Astrocyte of the hippocampus (primary cell): ENCODE data around the gene ARL2BP.
A peak's percentile ranks its signal among the peaks of the same experiment; 100 is the strongest.

Experiments used
- DNase-seq: peaks from one replicate; pipeline ENCODE4 v3.0.0; 2011; ENCODE audit warnings: low read depth, low spot score

The ARL2BP gene

DNA sequence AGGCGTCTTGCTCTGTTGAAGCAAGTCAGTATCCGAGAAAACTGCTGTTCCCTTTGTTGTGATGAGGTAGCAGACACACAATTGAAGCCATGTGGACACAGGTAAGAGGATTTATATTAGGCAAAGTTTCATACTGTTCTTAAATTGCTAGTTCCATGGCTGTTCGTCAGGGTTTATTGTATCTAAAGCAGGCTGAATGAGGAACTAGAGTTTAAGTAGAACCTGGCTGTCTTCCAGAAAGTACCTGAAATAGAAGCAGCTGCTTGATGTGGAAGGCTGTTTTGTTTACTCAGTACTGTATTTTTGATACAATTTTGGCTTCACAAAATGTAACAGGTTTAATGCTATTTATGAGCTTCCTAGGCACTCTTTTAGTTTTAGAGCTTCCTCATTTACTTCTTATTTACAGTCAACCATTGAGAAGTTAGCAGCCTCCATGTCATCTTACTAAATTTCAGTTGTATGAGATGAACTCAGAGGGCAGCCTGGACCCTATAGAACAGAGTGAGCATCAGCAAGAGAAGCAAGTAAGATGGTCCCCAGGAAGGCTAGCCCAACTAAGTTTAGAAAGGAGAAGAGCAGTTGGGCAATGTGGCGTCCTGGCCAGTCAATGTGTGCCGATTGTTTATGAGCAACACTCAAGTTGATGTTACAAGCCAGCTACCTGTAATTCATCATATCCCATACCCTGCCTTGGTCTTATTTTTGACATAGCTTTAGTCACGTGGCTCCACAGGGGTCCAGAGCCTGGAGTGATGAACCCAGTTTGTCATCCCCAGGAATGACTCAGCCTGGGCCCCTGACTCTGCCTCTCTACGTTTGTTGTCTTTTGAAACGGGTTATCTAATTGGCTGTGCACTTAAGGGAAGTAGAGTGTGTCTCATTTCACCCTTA, 9.7 kb upstream of the ARL2BP start:
- peak; percentile 48 for DNase-seq

DNA sequence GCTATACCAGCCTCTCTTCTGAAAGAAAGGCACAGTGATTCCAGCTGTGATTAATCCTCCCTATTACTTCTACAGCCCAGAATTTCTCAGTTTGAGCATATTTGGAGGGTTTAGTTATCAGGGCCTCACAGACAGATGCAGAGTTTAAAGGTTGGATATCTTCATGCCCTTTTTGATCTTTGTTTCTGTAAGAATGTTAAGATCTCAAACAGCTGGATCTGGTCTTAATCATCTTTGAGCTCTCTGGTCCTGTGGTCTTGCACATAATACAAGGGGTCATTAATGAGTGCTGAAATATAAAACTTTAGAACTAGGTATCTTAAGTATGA, 9.1 kb upstream of the ARL2BP start:
- DNase-seq = no peak

DNA sequence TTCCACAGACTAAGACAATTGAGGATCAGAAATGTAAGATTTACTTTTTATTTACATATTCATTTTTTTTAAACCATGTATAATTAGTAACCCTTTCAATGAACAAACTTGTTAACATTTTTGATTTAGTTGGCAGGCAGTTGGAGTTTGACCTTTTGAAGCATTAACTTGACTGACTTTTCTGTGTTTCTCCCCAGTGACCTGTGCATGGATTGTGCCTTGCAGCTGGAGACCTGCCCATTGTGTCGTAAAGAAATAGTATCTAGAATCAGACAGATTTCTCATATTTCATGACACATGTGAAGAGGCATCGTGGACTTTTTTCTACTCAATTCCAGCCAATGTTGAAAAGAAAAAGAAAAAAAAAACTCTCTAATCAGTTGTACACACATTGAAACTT, 6.4 kb upstream of the ARL2BP start:
- no peak for DNase-seq

DNA sequence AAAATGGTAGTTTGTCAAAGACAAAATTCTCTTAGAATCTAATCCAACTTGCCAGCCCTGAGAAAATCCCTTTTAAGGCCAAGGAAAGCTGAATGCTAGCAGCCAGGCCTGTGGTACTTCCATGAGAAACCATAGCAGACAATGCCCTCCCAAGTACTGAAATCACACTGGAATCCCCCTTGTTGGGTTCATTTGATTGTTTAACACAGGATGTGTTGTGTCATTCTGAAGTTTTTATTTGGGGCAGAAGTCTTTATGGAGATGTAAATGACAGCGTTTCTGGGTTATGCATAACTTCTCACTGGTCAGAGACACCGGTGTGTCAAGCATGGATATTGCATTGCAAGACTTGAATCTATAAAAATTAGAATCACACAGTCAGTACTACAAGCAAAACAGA, 6.0 kb upstream of the ARL2BP start:
- DNase-seq = no peak

DNA sequence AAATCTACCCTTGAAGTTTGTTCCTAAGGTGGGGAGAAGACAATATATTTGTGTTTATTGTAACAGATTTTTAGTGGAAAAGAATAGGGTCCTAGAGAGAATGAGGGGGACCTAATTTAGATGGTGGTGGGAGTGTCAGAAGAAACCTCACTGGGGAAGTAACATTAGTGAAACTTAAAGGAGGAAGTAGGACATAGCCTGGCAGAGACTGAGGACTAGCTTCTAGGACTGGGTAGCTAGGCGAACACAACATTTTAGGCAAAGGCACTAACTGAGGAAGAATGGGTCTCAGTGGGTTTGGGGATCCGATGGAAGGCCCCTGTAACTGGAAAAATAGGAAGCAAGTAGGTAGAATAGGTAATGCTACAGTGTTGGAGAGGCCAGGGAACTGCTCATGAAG, 4.2 kb upstream of the ARL2BP start:
- no peak for DNase-seq

DNA sequence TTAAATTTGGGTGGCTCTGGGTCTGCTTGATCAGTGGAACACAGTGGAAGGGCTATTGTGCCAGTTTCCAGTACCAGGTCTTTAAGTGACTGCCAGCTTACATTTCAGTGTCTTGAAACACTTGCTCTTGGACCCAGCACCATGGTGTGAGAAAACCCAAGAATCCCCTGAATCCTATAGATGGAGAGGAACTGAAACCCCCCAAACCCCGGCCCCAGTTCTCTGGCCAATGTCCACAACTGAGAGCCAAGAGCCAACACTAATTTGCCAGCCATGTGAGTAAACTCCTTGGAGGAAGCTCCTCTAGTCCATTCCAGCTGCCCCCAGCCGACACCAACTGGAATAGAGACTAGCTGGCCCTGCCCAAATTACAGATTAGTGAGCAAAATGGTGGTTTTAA, 2.4 kb upstream of the ARL2BP start:
- no peak for DNase-seq

DNA sequence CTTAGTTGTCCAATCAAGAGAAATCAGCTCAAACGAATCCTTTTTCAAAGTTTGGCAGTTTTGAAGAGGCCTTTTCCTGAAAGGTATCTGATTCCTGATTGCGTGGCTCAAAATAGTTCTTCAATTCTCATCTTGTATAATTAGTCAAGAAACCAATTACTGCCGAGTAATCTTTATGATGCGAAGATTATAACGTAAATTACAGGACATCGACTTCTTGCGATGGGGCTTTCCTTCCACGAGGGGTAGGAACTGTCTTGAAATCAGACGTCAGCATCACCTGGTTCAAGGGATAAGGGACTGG, 644 bp upstream of the ARL2BP start:
- DNase-seq = no peak

DNA sequence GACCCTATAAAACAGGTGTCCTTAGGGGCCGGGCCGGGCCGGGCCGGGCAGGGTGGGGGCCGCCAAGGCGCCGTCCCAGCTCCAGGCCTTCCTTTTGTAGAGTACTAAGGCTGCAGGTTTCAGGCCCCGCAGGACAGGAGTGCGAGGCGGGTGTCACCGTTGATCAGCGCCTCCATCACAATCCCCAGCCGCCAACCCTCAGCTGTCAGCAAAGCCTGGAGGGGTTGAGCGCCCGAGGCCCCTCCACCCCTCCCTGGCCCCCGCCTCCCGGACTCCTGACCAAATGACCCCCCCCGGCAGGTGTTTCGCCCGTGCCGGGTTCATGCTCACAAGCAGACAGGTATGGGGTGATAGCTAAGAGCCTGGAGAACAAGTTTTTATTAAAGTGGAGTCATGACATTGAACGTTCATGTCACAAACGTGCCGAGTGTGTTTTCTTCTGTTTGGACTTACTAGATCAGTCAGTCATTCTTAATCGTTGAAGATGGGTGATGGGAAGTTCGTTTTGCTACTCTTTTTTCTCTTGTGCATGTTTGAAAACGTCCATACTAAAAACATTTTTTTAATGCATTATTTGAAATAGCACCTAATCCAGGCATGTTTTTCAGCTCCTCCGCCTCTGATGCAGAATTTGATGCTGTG, 534 bp downstream of the ARL2BP start:
- peak; percentile 19 for DNase-seq

DNA sequence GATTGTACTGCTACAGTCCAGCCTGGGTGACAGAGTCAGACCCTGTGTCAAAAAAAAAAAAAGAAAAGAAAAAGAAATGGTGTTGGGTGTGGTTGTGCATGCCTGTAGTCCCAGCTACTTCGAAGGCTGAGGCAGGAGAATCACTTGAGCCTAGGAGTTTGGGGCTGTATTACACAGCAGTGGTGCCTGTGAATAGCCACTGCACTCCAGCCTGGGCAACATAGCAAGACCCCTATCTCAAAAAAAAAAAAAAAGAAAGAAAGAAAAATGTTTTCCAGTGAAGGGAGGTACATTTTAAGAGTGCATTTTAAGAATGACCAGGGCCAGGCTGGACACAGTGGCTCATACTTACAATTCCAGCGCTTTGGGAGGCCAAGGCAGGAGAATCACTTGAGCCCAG, 6.3 kb downstream of the ARL2BP start:
- DNase-seq = no peak

DNA sequence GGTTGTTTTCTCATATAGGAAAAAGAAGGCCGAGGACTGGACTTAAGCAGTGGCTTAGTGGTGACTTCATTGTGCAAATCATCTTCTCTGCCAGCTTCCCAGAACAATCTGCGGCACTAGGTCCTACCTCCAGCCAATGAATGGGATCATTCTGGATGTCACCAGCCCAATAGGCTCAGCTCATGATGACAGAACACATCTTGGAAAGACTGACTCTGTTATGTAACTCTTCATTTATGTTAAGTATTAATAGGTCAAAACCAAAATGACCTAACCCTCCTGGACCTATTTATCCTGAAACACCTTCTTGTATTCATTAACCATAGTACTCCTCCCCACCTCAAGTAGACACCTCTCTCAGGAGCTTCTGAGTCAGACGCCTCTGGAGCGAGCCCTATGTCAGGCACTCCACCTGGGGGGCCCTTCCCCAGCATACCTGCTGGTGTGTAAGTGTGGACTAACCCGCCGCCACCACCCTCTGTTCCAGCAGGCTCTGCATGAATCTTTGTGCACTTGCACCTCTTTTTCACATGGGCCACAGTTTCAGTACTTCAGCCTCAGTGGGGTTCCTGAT, 7.2 kb downstream of the ARL2BP start:
- DNase-seq = no peak

DNA sequence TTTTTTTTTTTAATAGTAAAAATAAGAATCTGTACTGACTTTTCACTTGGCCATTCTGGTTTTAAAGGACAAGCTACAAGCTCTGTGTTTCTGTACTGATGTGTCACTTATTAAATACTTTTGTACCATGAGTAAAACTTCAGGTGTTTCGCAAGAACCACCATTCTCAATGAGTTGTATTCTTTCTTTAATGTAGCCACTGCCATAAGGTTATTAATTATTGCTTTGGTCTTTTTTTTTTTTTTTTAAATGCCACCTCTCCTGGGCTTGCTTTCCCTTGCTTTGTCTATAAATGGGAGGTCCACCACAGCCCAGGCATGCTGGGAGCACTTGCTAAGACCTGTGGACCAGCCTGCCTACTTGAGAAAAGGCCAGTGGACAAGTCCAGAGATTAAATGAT, 8.4 kb downstream of the ARL2BP start:
- DNase-seq = no peak

DNA sequence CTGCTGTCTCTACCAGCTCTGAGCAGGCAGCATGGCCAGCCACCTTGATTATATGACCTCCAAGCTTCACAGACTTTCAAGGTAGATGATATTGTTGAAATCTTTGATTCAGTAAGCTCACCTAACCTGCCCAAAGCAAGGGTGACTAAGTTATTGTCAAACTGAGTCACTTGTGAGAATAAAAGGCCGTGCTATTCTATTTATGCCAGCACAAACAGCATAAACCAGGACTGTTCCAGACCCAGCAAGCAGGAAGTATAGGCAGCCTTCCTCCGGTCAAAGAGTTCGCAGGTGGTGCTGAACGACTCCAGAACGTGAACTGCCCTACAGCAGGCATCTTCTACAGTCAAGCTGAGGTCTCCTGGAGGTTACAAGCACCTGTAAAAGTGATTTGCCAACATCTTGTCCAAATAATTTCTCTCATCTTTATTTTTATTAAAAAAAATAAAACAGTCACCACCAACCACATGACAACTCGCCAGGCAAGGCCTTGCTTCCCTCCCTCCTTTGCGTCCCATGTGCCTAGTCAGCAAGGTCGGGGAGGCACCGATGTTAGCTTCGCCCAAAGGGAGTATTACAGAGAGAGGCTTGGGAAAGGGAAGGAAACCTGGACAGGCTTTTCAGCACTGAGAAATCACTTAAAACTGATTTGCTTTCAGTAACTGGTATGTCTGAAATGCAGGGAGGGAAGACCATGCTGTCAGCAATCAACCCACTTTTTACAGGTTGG, 10.8 kb downstream of the ARL2BP start:
- no peak for DNase-seq

DNA sequence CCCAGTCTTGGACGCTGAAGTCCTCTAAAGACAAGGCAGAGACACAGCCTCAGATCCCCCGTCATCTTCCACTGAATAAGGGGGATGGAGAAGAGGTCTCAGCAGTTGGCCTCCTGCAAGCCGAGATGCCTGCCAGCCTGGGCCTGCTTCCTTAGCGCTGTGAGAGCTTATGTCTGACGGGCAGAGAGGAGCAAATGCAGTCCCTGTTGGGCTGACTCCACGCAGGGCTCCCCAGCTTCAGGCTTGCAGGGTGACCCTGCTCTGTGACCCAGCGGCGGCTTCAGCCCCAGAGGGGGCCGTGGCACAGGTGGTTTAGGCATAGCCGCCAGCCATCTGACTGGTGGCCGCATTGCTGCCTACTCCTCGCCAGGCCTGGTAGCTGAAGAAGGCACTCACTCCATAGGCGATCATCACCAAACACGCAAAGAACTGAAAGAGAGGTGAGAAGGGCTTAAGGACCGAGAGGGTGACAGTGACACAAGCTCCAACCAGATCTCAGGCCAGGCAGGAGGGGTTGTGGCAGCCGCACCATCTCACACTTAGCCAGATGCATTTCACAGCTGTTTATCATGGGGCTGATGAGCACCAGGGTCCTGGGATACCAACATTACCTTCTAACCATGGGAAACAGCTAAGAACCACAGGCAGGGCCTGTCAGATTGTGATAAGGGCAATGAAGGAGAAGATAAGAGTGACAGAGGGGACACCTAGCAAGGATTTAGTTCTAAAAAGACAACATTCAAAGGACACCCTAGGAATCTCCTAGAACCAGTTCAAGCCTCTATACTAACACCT, 11.7 kb downstream of the ARL2BP start:
- DNase-seq = no peak

DNA sequence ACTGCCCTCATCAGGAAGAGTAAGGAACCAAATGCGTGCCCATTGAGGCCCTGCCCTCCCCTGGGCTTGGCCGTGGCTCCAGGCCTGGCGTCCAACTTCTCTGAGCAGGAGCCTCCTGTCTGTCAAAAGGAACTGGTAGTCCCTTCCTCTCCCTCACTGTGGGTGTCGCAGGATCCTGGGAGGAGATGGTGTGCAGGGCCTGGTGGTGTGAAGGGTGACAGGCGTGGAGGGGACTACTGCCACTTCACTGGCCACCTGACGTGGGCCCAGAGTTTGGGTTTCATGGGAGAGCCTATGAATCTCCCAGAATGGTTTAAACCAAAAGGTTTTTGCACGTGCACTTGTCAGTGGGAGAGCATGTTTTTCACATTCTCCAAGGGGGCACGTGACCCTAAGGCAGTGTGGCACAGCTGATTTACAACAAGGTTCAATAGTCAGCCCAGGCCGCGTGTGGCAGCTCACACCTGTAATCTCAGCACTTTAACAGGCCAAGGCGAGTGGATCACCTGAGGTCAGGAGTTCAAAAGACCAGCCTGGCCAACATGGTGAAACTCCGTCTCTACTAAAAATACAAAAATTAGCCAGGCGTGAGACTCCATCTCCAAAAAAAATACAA, 12.5 kb downstream of the ARL2BP start:
- DNase-seq = no peak

DNA sequence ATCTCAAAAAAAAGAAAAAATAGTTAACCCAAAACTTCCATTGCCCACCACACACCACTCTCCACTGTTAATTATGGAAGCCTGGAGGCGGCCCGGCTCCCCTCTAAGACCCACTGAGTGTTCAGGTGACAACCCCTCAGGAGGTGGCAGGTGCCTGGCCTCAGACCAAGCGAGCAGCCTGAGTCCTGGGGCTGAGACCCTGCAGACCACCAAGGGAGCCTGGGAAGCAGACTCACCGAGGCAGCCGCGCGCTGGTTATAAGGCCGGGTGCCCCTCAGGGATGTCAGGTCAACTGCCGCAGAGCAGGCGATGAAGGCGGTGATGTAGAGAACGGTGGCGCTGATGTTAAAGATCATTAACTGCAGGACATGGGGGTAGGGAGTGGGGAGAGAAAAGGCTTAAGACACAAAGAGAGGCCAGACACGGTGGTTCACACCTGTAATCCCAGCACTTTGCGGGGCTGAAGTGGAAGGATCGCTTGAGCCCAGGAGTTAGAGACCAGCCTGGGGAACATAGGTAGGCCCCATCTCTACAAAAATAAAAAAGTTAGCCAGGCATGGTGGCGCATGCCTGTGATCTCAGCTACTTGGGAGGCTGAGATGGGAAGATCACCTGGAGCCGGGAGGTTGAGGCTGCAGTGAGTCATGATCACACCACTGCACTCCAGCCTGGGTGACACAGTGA, 13.3 kb downstream of the ARL2BP start:
- DNase-seq = no peak

DNA sequence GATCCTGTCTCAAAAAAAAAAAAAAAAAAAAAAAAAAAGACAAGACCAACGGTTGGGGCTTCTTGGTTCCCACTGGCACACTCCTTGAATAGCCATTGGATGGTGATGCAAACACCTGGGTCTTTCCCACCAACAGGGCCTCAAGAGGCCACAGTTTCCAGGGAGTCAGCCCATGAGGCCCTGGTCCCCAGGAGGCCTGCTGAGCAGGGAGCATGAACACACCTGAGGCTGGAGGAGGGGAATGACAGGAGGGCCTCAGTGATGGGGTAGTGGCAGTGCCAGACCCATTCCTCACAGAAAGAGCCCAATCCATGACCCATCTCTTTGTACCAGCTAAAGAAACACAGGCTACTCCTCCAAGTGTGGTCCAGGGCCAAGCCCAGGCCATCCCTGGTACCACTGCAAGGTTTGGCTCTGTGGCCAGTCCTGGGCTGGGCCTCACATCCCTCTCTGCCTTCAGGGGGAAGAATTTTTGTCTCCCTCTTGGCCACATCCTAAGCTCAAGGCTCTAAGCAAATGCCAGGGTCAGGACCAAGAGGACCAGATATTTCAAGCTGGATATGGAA, 13.9 kb downstream of the ARL2BP start:
- no peak for DNase-seq

DNA sequence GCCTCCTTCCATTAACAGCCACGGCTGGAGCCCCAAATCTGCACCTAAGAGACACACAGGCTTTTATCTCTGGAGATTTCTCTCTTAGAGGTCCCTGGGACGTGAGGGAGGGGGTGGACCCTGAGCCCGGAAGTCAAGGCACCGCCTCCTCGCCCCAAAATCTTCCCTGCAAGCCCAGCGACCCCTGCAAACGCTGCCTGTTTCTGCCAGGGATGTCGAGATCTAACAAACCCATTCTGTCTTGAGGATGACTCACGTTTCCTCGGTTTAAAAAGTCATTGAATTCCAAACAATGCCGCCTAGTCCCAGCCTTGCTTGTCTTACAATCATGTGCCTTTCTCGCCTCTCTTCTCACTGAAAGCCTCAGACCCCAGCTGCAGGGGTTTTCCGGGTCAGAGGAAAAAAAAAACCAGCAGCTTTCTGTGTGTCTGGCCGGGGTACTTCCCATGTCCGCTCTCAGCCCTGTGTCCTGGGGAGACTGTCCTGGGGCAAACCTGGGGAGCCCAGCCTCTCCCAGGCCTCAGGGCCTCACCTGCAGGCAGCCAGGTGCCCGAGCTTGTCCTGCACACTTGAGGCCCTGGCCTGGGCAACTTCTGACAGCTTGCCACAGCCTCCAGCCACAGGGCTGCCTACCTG, 15.4 kb downstream of the ARL2BP start:
- peak; percentile 79 for DNase-seq

DNA sequence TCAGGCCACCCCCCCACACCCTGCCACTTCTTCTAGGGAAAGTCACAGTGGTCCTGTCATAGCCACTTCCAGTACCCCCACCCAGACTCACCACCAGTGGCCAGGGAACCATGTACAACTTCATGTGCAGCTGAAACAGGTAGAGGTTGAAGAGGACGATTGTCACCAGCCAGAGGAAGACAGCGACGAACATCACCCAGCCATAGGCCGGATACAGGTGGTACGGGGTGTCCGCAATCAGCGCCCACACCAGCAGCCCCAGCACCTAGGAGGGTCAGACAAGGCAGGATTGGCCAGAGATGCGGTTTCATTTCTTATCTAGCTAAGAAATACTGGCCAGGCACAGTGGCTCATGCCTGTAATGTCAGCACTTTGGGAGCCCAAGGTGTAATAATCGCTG, 16.7 kb downstream of the ARL2BP start:
- DNase-seq = no peak

DNA sequence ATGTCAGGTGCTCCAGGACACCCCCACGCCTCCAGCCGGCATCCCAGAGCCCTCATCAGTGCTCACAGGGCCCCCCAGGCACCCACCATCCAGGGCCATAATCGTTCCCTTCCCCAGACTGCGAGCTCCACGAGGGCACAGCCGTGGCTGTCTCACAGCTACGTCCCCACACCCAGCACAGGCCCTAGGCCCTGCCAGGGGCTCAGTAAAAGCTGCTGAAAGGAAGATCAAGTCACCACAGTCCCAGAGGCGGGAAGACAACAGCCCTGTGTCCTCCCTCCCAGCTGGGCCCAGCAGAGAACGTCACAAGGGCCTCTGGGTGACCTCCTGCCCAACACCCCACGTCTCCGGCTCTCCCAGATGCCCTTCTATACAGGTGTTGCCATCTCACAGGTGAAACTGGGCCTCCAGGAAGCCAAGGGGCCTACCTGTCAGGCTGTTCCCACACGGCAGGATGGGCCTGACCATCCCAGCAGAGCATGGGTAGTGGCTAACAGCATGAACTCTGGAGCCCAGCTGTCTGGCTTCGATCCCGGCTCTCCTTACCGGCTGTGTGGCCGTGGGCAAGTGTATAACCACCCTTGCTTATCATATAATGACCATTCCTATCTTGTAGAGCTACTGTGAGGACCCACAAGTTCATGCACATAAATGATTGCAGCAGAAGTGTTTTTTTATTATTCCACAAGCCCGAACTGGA, 17.9 kb downstream of the ARL2BP start:
- DNase-seq = no peak
